ENCODE results near the gene PYGB. TPM values are rescaled to one million over a fixed set of nuclear protein-coding genes. Genes with fewer than 3 reads are reported as not detected.
"Not testable (repeated sequence)": the region's sequence is repeated elsewhere in the genome, so short reads cannot be mapped to it uniquely, and the experiment has no call there.

PYGB gene
- total RNA-seq, 2 experiments from 2014 or later: 23.4 to 24.0 TPM

- no peaks in the 10 kb centered on the region for H3K9me3 Mint-ChIP-seq
- H3K27me3 Mint-ChIP-seq: no peaks in the 10 kb centered on the region
- POLR2A ChIA-PET: interaction anchor here (0.8 to 1.0 kb wide), 2 partner anchors 62 to 85 kb away, joined by 3 read pairs; no protein-coding TSS in a partner anchor
- CTCF ChIA-PET: interaction anchor here (0.7 to 1.3 kb wide), 5 partner anchors 14 to 315 kb away, joined by 3 to 8 read pairs (median 3); partner anchors contain the start of gene ABHD12
- peak; percentile 30 for DNase-seq
- no peak overlapping the region for H3K4me3 Mint-ChIP-seq
- intact Hi-C loops (cut with micrococcal nuclease): no loop called here
- no peak overlapping the region for H3K27ac Mint-ChIP-seq
- peaks cover 31% of the 10 kb centered on the region for H3K4me1 Mint-ChIP-seq (ENCODE audit: low read depth)
- H3K36me3 Mint-ChIP-seq: no peaks in the 10 kb centered on the region
These were observed 60.9 kb downstream of the PYGB start for GRCh38 chr20:25308671-25309394.

DNA sequence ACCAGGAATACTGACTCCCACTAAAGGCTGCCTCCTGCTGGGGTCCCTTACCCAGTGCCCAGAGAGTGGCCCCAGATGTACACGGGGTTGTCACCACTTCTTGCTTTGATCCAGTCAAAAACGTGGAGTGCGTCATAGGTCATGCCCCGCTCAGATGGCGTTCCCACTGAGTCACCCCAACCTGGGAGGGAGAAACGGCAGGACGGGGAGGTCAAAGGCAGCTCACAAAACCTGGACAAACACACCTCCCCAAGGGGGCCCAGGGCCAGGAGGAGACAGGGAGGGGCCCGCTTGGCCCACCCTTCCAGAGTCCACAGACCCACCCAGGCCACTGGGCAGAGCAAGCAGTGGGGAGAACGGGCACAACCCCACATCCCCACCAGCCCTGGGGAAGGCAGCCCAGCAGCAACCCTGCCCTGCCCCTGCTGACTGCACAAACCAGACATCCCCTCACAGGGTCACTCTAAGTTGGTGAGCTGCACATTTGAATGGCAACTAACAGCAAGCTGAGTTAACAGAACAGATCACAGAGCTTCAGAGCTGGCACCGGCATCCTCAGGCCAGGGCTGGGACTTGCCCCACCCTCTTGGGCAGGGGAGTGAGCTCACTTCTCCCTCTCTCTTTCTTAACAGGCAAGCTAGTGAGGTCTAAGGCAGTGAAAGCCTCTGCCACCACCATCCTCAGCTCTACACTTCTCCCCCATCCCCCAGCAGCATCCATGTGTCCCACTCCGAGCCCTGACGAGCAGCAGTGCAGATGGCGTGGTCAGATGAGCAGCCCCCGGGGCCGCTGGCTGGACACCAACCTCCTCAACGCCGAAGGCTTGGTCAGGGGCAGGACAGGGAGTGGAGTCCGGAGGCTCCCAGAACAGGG is 61.7 kb downstream of the PYGB start:
- ChIA-PET CTCF (interaction anchor here (0.7 to 1.3 kb wide), 4 partner anchors 11 to 89 kb away, joined by 3 to 8 read pairs (median 3); partner anchors contain the start of gene ABHD12), POLR2A (interaction anchor here (1.0 kb wide), 1 partner anchor 63 kb away, joined by 3 read pairs; no protein-coding TSS in a partner anchor)
- no peaks in the 10 kb centered on the region for H3K9me3 Mint-ChIP-seq
- peaks cover 31% of the 10 kb centered on the region for H3K4me1 Mint-ChIP-seq (ENCODE audit: low read depth)
- no peaks in the 10 kb centered on the region for H3K27me3 Mint-ChIP-seq
- H3K4me3 Mint-ChIP-seq: no peak overlapping the region
- intact Hi-C loops (cut with micrococcal nuclease): loop anchor here (1.0 to 10.0 kb wide), 4 partner anchors 72 to 315 kb away; partner anchors contain the start of genes ABHD12 and APMAP
- no peaks in the 10 kb centered on the region for H3K36me3 Mint-ChIP-seq
- peak; percentile 41 for DNase-seq
- H3K27ac Mint-ChIP-seq: peak overlapping the region; percentile 28

GRCh38 chr20:25310268-25310920 is 62.5 kb downstream of the PYGB start:
- no peaks in the 10 kb centered on the region for H3K36me3 Mint-ChIP-seq
- CTCF ChIA-PET: interaction anchor here (0.7 to 1.4 kb wide), 4 partner anchors 16 to 88 kb away, joined by 3 to 8 read pairs (median 6); partner anchors contain the start of gene ABHD12
- peak; percentile 79 for DNase-seq
- intact Hi-C loops (cut with micrococcal nuclease): loop anchor here (1.0 to 10.0 kb wide), 4 partner anchors 73 to 316 kb away; partner anchors contain the start of genes ABHD12 and APMAP
- H3K27ac Mint-ChIP-seq: peak overlapping the region; percentile 89
- H3K4me3 Mint-ChIP-seq: peak overlapping the region; percentile 61
- peaks cover 31% of the 10 kb centered on the region for H3K4me1 Mint-ChIP-seq (ENCODE audit: low read depth)
- POLR2A ChIA-PET: interaction anchor here (0.6 kb wide), 2 partner anchors 11 kb away, joined by 3 read pairs; no protein-coding TSS in a partner anchor
- no peaks in the 10 kb centered on the region for H3K27me3 Mint-ChIP-seq
- no peaks in the 10 kb centered on the region for H3K9me3 Mint-ChIP-seq

DNA sequence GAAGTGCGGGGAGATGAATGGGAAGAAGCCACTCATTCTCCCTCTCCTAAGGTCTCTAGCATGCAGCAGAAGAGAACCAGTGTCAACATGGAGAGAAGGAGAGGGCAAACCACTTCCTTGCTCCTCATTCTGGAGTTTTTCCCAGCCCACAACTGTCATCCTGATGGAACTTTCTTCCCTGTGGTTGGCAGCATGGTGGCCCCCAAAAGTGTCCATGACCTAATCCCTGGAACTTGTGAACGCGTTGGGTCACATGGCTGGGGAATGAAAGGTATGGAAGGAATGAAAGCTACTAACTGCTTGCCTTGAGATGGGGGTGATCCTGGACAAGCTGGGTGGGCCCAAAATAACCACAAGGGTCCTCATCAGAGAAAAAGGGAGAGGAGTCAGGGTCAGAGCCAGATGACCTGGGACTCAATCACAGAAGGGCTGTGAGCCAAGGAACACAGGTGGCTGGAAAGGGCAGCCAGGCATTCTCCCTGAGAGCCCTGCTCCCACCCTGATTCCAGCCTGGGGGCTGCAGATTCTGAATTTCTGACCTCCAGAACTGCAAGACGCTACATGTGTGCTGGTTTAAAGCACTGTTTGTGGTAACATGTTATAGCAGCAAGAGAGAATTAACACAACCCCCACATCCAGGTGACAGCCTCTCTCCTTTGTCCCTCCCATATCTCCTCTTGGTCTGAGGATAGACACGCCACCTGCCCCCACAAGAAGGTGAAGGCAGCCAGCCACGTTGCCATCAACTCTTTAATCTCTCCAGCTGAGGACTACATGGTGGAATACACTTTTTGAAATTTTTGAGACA is 63.2 kb downstream of the PYGB start:
- DNase-seq: no peak
- POLR2A ChIA-PET: interaction anchor here (0.6 kb wide), 2 partner anchors 10 to 12 kb away, joined by 3 read pairs; no protein-coding TSS in a partner anchor

DNA sequence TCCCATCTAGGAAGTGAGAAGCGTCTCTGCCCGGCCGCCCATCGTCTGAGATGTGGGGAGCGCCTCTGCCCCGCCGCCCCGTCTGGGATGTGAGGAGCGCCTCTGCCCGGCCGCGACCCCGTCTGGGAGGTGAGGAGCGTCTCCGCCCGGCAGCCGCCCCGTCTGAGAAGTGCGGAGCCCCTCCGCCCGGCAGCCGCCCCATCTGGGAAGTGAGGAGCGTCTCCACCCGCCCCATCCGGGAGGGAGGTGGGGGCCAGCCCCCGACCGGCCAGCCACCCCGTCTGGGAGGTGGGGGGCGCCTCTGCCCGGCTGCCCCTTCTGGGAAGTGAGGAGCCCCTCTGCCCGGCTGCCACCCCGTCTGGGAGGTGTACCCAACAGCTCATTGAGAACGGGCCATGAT is 64.8 kb downstream of the PYGB start:
- POLR2A ChIA-PET, CTCF ChIA-PET, H3K4me3 Mint-ChIP-seq, H3K27me3 Mint-ChIP-seq, H3K9me3 Mint-ChIP-seq, H3K36me3 Mint-ChIP-seq, H3K27ac Mint-ChIP-seq: not testable (repeated sequence)
- peak; percentile 2 for DNase-seq
- intact Hi-C loops (cut with micrococcal nuclease): loop anchor here (5.0 to 10.0 kb wide), 2 partner anchors 75 to 318 kb away; partner anchors contain the start of gene APMAP
- peaks cover 34% of the 10 kb centered on the region for H3K4me1 Mint-ChIP-seq (ENCODE audit: low read depth)

More for the DNA sequence above, 63.2 kb downstream of the PYGB start:
- Mint-ChIP-seq H3K4me1 (ENCODE audit: low read depth) (peaks cover 34% of the 10 kb centered on the region), H3K27ac (peak overlapping the region; percentile 89), H3K36me3 (no peaks in the 10 kb centered on the region), H3K4me3 (peak overlapping the region; percentile 61), H3K9me3 (no peaks in the 10 kb centered on the region), H3K27me3 (no peaks in the 10 kb centered on the region)
- CTCF ChIA-PET: interaction anchor here (0.7 to 1.4 kb wide), 3 partner anchors 16 to 86 kb away, joined by 3 to 8 read pairs (median 5); partner anchors contain the start of gene ABHD12
- intact Hi-C loops (cut with micrococcal nuclease): loop anchor here (1.0 to 10.0 kb wide), 4 partner anchors 74 to 316 kb away; partner anchors contain the start of genes ABHD12 and APMAP

- H3K27me3 Mint-ChIP-seq: no peaks in the 10 kb centered on the region
- ChIA-PET CTCF (no interaction called here), POLR2A (no interaction called here)
- no peak overlapping the region for H3K27ac Mint-ChIP-seq
- no peak for DNase-seq
- no peaks in the 10 kb centered on the region for H3K9me3 Mint-ChIP-seq
- H3K4me3 Mint-ChIP-seq: no peak overlapping the region
- no peaks in the 10 kb centered on the region for H3K36me3 Mint-ChIP-seq
- H3K4me1 Mint-ChIP-seq (ENCODE audit: low read depth): peaks cover 34% of the 10 kb centered on the region
- intact Hi-C loops (cut with micrococcal nuclease): loop anchor here (5.0 to 10.0 kb wide), 2 partner anchors 76 to 319 kb away; partner anchors contain the start of gene APMAP
These were observed 65.7 kb downstream of the PYGB start for GRCh38 chr20:25313593-25313992.

- H3K27ac Mint-ChIP-seq: no peak overlapping the region
- H3K27me3 Mint-ChIP-seq: no peaks in the 10 kb centered on the region
- intact Hi-C loops (cut with micrococcal nuclease): loop anchor here (5.0 to 10.0 kb wide), 2 partner anchors 77 to 320 kb away; partner anchors contain the start of gene APMAP
These were observed 66.9 kb downstream of the PYGB start for GRCh38 chr20:25314497-25315417.

GRCh38 chr20:25315418-25316210 is 67.7 kb downstream of the PYGB start:
- no peak for DNase-seq
- H3K4me1 Mint-ChIP-seq (ENCODE audit: low read depth): peaks cover 19% of the 10 kb centered on the region
- H3K9me3 Mint-ChIP-seq: no peaks in the 10 kb centered on the region
- ChIA-PET CTCF (interaction anchor here (1.0 kb wide), 1 partner anchor 83 kb away, joined by 3 read pairs; no protein-coding TSS in a partner anchor), POLR2A (no interaction called here)
- H3K4me3 Mint-ChIP-seq: no peak overlapping the region
- intact Hi-C loops (cut with micrococcal nuclease): loop anchor here (10.0 kb wide), 1 partner anchor 321 kb away; the partner anchor contains the start of gene APMAP
- H3K27me3 Mint-ChIP-seq: no peaks in the 10 kb centered on the region
- no peak overlapping the region for H3K27ac Mint-ChIP-seq
- no peaks in the 10 kb centered on the region for H3K36me3 Mint-ChIP-seq

More at GRCh38 chr20:25314497-25315417, 66.9 kb downstream of the PYGB start:
- Mint-ChIP-seq H3K36me3 (no peaks in the 10 kb centered on the region), H3K9me3 (no peaks in the 10 kb centered on the region), H3K4me1 (ENCODE audit: low read depth) (peaks cover 27% of the 10 kb centered on the region), H3K4me3 (no peak overlapping the region)
- CTCF ChIA-PET: interaction anchor here (1.0 kb wide), 1 partner anchor 83 kb away, joined by 3 read pairs; no protein-coding TSS in a partner anchor
- DNase-seq: no peak
- POLR2A ChIA-PET: no interaction called here

- intact Hi-C loops (cut with micrococcal nuclease): loop anchor here (10.0 kb wide), 1 partner anchor 322 kb away; the partner anchor contains the start of gene APMAP
- Mint-ChIP-seq H3K36me3 (no peaks in the 10 kb centered on the region), H3K4me3 (no peak overlapping the region), H3K27ac (no peak overlapping the region), H3K4me1 (ENCODE audit: low read depth) (peaks cover 9% of the 10 kb centered on the region), H3K9me3 (no peaks in the 10 kb centered on the region), H3K27me3 (no peaks in the 10 kb centered on the region)
- POLR2A ChIA-PET: no interaction called here
- CTCF ChIA-PET: no interaction called here
- no peak for DNase-seq
These were observed 68.8 kb downstream of the PYGB start for GRCh38 chr20:25316506-25317190.
